Uterus (tissue), 4 donors: ENCODE data around the gene CDH4. TPM values are rescaled to one million over a fixed set of nuclear protein-coding genes. Genes with fewer than 3 reads are reported as not detected.

ENCODE experiments used
- DNase-seq, 2 donors: peaks; one replicate each; pipeline ENCODE4 v3.0.0-alpha.2; 2019 to 2020
- H3K27ac ChIP-seq, 2 donors: fragments of 200-600 bp; sonication (generic); 1 replicate in 1 of 2; 2 replicates in 1 of 2; pipeline ENCODE4 v1.5.1; 2016 to 2018
- H3K27me3 ChIP-seq, 2 donors: fragments of 200-600 bp; sonication (generic); one replicate each; pipeline ENCODE4 v1.5.1; 2018 to 2019; ENCODE audit warnings: control low read depth in 1 of 2
- H3K36me3 ChIP-seq, 2 donors: fragments of 200-600 bp; sonication (generic); one replicate each; pipeline ENCODE4 v1.5.1; 2019; ENCODE audit warnings: control low read depth in 1 of 2
- H3K4me1 ChIP-seq, 2 donors: fragments of 200-600 bp; sonication (generic); one replicate each; pipeline ENCODE4 v1.5.1; 2018 to 2019; ENCODE audit warnings: control low read depth in 1 of 2
- H3K4me3 ChIP-seq, 2 donors: fragments of 200-600 bp; sonication (generic); 1 replicate in 1 of 2; 2 replicates in 1 of 2; pipeline ENCODE4 v1.5.1; 2018 to 2019; ENCODE audit warnings: mild to moderate bottlenecking in 1 of 2
- H3K9me3 ChIP-seq, 2 donors: fragments of 200-600 bp; sonication (generic); one replicate each; pipeline ENCODE4 v1.5.1; 2019; ENCODE audit warnings: control low read depth in 1 of 2
- CTCF ChIP-seq, 4 experiments: fragments of 200-600 bp in 2 of 4; fragments of 450-650 bp in 2 of 4; sonication (generic) in 2 of 4; IDR thresholded peaks; one replicate each; pipeline ENCODE4 v1.5.1; 2016 to 2019; ENCODE audit warnings: antibody characterized with exemption in 4 of 4, mild to moderate bottlenecking in 2 of 4, moderate library complexity in 1 of 4
- POLR2A ChIP-seq, 2 donors: fragments of 450-650 bp; IDR thresholded peaks; one replicate each; pipeline ENCODE4 v1.6.1; 2016; ENCODE audit warnings: antibody characterized with exemption in 2 of 2, mild to moderate bottlenecking in 1 of 2, moderate library complexity in 1 of 2
- intact Hi-C: fragments of 100-400 bp; cut with DNase I; formaldehyde crosslinking; loops from one replicate; pipeline ENCODE4 v1.15.1; 2023; ENCODE audit warnings: low total_unique reads
- total RNA-seq, 4 donors: library from RNA; depleted of rRNA in 3 of 4; stranded (reverse); fragments of >200 nt in 3 of 4; gene quantifications; one replicate each; pipeline versions ENCODE4 v1.1.0 to v1.2.4, GENCODE V29; 2014 to 2023
- donor health status: DM: yes; HTN: yes; CAD: no.

CDH4 gene
- total RNA-seq, 4 donors from 2014 or later = under 0.01 to 0.55 TPM; not detected in 2

- TF ChIP-seq POLR2A (IDR thresholded peaks at IDR 0.05) (no peak), CTCF (IDR thresholded peaks at IDR 0.05) (no peak)
Measured at GRCh38 chr20:61594198-61594597, 342.1 kb downstream of the CDH4 start.

GRCh38 chr20:61595216-61595615, 343.2 kb downstream of the CDH4 start:
- peaks cover 0 to 9% of the 10 kb centered on the region in 2 donors for H3K9me3 ChIP-seq

More at GRCh38 chr20:61594198-61594597, 342.1 kb downstream of the CDH4 start:
- Histone ChIP-seq H3K27me3 (no peaks in the 10 kb centered on the region), H3K4me1 (no peaks in the 10 kb centered on the region), H3K27ac (no peak overlapping the region), H3K9me3 (peaks cover 0 to 9% of the 10 kb centered on the region in 2 donors), H3K4me3 (no peak overlapping the region), H3K36me3 (no peaks in the 10 kb centered on the region)
- no peak for DNase-seq
- intact Hi-C loops = no loop called here

GRCh38 chr20:61596687-61597330, 344.7 kb downstream of the CDH4 start:
- no peak for DNase-seq
- TF ChIP-seq POLR2A (IDR thresholded peaks at IDR 0.05) (no peak), CTCF (IDR thresholded peaks at IDR 0.05) (no peak)
- Histone ChIP-seq H3K4me1 (no peaks in the 10 kb centered on the region), H3K27ac (no peak overlapping the region), H3K36me3 (no peaks in the 10 kb centered on the region), H3K27me3 (no peaks in the 10 kb centered on the region), H3K4me3 (no peak overlapping the region), H3K9me3 (peaks cover 0 to 9% of the 10 kb centered on the region in 2 donors)
- intact Hi-C loops = no loop called here

More at GRCh38 chr20:61595216-61595615, 343.2 kb downstream of the CDH4 start:
- TF ChIP-seq POLR2A (IDR thresholded peaks at IDR 0.05) (no peak), CTCF (IDR thresholded peaks at IDR 0.05) (no peak)
- no peaks in the 10 kb centered on the region for H3K4me1 ChIP-seq
- DNase-seq = no peak
- H3K27ac ChIP-seq = no peak overlapping the region
- H3K36me3 ChIP-seq = no peaks in the 10 kb centered on the region
- no peak overlapping the region for H3K4me3 ChIP-seq
- intact Hi-C loops = no loop called here
- H3K27me3 ChIP-seq = no peaks in the 10 kb centered on the region

- DNase-seq = no peak
- Histone ChIP-seq H3K4me3 (no peak overlapping the region), H3K27me3 (no peaks in the 10 kb centered on the region), H3K4me1 (no peaks in the 10 kb centered on the region), H3K9me3 (peaks cover 0 to 5% of the 10 kb centered on the region in 2 donors), H3K36me3 (no peaks in the 10 kb centered on the region), H3K27ac (no peak overlapping the region)
- intact Hi-C loops = no loop called here
- TF ChIP-seq POLR2A (IDR thresholded peaks at IDR 0.05) (no peak), CTCF (IDR thresholded peaks at IDR 0.05) (no peak)
Measured at GRCh38 chr20:61597996-61598395, 345.9 kb downstream of the CDH4 start.

GRCh38 chr20:61598586-61598985, 346.5 kb downstream of the CDH4 start:
- TF ChIP-seq POLR2A (IDR thresholded peaks at IDR 0.05) (no peak), CTCF (IDR thresholded peaks at IDR 0.05) (no peak)
- DNase-seq = no peak
- Histone ChIP-seq H3K27ac (no peak overlapping the region), H3K4me3 (no peak overlapping the region), H3K9me3 (peaks cover 0 to 5% of the 10 kb centered on the region in 2 donors), H3K4me1 (no peaks in the 10 kb centered on the region), H3K27me3 (no peaks in the 10 kb centered on the region), H3K36me3 (no peaks in the 10 kb centered on the region)
- intact Hi-C loops = no loop called here
